Myometrial cell (primary cell): ENCODE data around the gene FBXO9. TPM values are rescaled to one million over a fixed set of nuclear protein-coding genes. Genes with fewer than 3 reads are reported as not detected.

Experiments
- total RNA-seq: library from RNA; depleted of rRNA; stranded (reverse); fragments of >200 nt; gene quantifications from 2 replicates; pipeline ENCODE4 v1.2.3, GENCODE V29; 2015

Gene FBXO9
- total RNA-seq, result 35.4 and 41.5 TPM in 2 replicates

GRCh38 chr6:53065266-53066076 is at the start of gene FBXO9:
FBXO9 (plus strand) TSS chr6:53065404; CDS start chr6:53065790, 386 bp downstream.

GRCh38 chr6:53148684-53149083 is 83.5 kb downstream of the FBXO9 start, which contains the start of gene GCM1:
GCM1 (minus strand) TSS chr6:53148841; CDS start chr6:53145632, 3,209 bp downstream.

Other genes starting within 250 kb of the FBXO9 start
- not detected in 2 replicates for gene GSTA5, start 224.6 kb upstream of the FBXO9 start, total RNA-seq
- not detected in 2 replicates for gene GSTA3, start 155.7 kb upstream of the FBXO9 start, total RNA-seq
- gene GSTA4, start 70.1 kb upstream of the FBXO9 start, total RNA-seq, result 54.1 and 63.4 TPM in 2 replicates
- gene CILK1, start 3.6 kb upstream of the FBXO9 start, total RNA-seq, result 7.2 and 9.9 TPM in 2 replicates
- not detected in 2 replicates for gene GCM1, start 83.4 kb downstream of the FBXO9 start, total RNA-seq